Skeletal muscle tissue (tissue), 4 donors: ENCODE measurements around the gene PIGH. TPM values are rescaled to one million over a fixed set of nuclear protein-coding genes. Genes with fewer than 3 reads are reported as not detected.
A peak's percentile ranks its signal among the peaks of the same experiment; 100 is the strongest.

Experiments used
- H3K27ac ChIP-seq: one replicate; pipeline ENCODE4 v1.7.0; 2013; ENCODE audit warnings: mild to moderate bottlenecking, low read depth, low read length, inconsistent platforms
- H3K27me3 ChIP-seq, 3 donors: one replicate each; pipeline ENCODE4 v1.7.0; 2013; ENCODE audit warnings: low read length in 3 of 3; ENCODE audit not compliant: control insufficient read depth in 3 of 3, insufficient read depth in 3 of 3
- H3K36me3 ChIP-seq, 3 donors: one replicate each; pipeline ENCODE4 v1.7.0; 2013; ENCODE audit warnings: low read length in 3 of 3; ENCODE audit not compliant: control insufficient read depth in 3 of 3, insufficient read depth in 3 of 3
- H3K4me1 ChIP-seq, 3 donors: one replicate each; pipeline ENCODE4 v1.7.0; 2013; ENCODE audit warnings: low read length in 3 of 3, mild to moderate bottlenecking in 3 of 3; ENCODE audit not compliant: control insufficient read depth in 3 of 3, insufficient read depth in 3 of 3
- H3K4me3 ChIP-seq, 3 donors: one replicate each; pipeline ENCODE4 v1.7.0; 2013; ENCODE audit warnings: low read length in 3 of 3
- H3K9ac ChIP-seq, 3 donors: one replicate each; pipeline ENCODE4 v1.7.0; 2013; ENCODE audit warnings: low read length in 3 of 3, mild to moderate bottlenecking in 3 of 3, moderate library complexity in 2 of 3, low read depth in 1 of 3
- H3K9me3 ChIP-seq, 3 donors: one replicate each; pipeline ENCODE4 v1.7.0; 2013; ENCODE audit warnings: low read length in 3 of 3; ENCODE audit not compliant: control insufficient read depth in 3 of 3
- total RNA-seq: library from RNA; depleted of rRNA; stranded (reverse); fragments of >200 nt; gene quantifications from one replicate; pipeline ENCODE4 v1.2.3, GENCODE V29; 2014
- donor health status: Osteomylitis.

PIGH gene
- total RNA-seq, 1 donor from 2014 or later = 18.3 TPM

GRCh38 chr14:67557656-67558055, 42.4 kb downstream of the PIGH start:
- no peak overlapping the region for H3K27ac ChIP-seq
- no peaks in the 10 kb centered on the region for H3K9me3 ChIP-seq
- no peaks in the 10 kb centered on the region for H3K36me3 ChIP-seq
- peaks cover 17 to 18% (median 18%) of the 10 kb centered on the region in 3 donors for H3K4me1 ChIP-seq
- H3K4me3 ChIP-seq = peak overlapping the region in 1 of 3 donors; percentile 35
- no peaks in the 10 kb centered on the region for H3K27me3 ChIP-seq
- H3K9ac ChIP-seq = no peak overlapping the region

- H3K27me3 ChIP-seq = no peaks in the 10 kb centered on the region
- H3K9me3 ChIP-seq = no peaks in the 10 kb centered on the region
- no peak overlapping the region for H3K27ac ChIP-seq
- no peak overlapping the region for H3K9ac ChIP-seq
- peaks cover 18 to 20% (median 20%) of the 10 kb centered on the region in 3 donors for H3K4me1 ChIP-seq
- no peaks in the 10 kb centered on the region for H3K36me3 ChIP-seq
- H3K4me3 ChIP-seq = no peak overlapping the region
Observed at GRCh38 chr14:67557118-67557517, 43.0 kb downstream of the PIGH start.

GRCh38 chr14:67556671-67557070, 43.4 kb downstream of the PIGH start:
- no peak overlapping the region for H3K4me3 ChIP-seq
- H3K9ac ChIP-seq = no peak overlapping the region
- H3K27me3 ChIP-seq = no peaks in the 10 kb centered on the region
- H3K36me3 ChIP-seq = no peaks in the 10 kb centered on the region
- no peaks in the 10 kb centered on the region for H3K9me3 ChIP-seq
- peaks cover 20 to 25% (median 24%) of the 10 kb centered on the region in 3 donors for H3K4me1 ChIP-seq
- H3K27ac ChIP-seq = no peak overlapping the region

GRCh38 chr14:67555518-67556090, 44.5 kb downstream of the PIGH start:
- no peak overlapping the region for H3K4me3 ChIP-seq
- H3K27ac ChIP-seq = no peak overlapping the region
- no peak overlapping the region for H3K9ac ChIP-seq
- H3K36me3 ChIP-seq = no peaks in the 10 kb centered on the region
- H3K27me3 ChIP-seq = no peaks in the 10 kb centered on the region
- H3K9me3 ChIP-seq = no peaks in the 10 kb centered on the region
- peaks cover 20 to 28% (median 27%) of the 10 kb centered on the region in 3 donors for H3K4me1 ChIP-seq

GRCh38 chr14:67554341-67554740, 45.7 kb downstream of the PIGH start:
- Histone ChIP-seq H3K27me3 (no peaks in the 10 kb centered on the region), H3K4me1 (peaks cover 20 to 28% (median 27%) of the 10 kb centered on the region in 3 donors), H3K27ac (no peak overlapping the region), H3K36me3 (no peaks in the 10 kb centered on the region), H3K9ac (no peak overlapping the region), H3K4me3 (no peak overlapping the region), H3K9me3 (no peaks in the 10 kb centered on the region)

GRCh38 chr14:67553547-67553946, 46.5 kb downstream of the PIGH start:
- no peak overlapping the region for H3K9ac ChIP-seq
- H3K4me3 ChIP-seq = no peak overlapping the region
- H3K27ac ChIP-seq = no peak overlapping the region
- H3K4me1 ChIP-seq = peaks cover 19 to 28% (median 23%) of the 10 kb centered on the region in 3 donors
- no peaks in the 10 kb centered on the region for H3K36me3 ChIP-seq
- no peaks in the 10 kb centered on the region for H3K27me3 ChIP-seq
- no peaks in the 10 kb centered on the region for H3K9me3 ChIP-seq

GRCh38 chr14:67551940-67552339, 48.1 kb downstream of the PIGH start:
- Histone ChIP-seq H3K27me3 (no peaks in the 10 kb centered on the region), H3K4me3 (no peak overlapping the region), H3K4me1 (peaks cover 4 to 13% (median 10%) of the 10 kb centered on the region in 3 donors)

GRCh38 chr14:67551123-67551522, 48.9 kb downstream of the PIGH start:
- no peak overlapping the region for H3K4me3 ChIP-seq
- no peak overlapping the region for H3K9ac ChIP-seq
- H3K4me1 ChIP-seq = peaks cover 3 to 13% (median 9%) of the 10 kb centered on the region in 3 donors
- H3K36me3 ChIP-seq = no peaks in the 10 kb centered on the region
- H3K27me3 ChIP-seq = no peaks in the 10 kb centered on the region
- H3K27ac ChIP-seq = no peak overlapping the region
- H3K9me3 ChIP-seq = no peaks in the 10 kb centered on the region

More at GRCh38 chr14:67551940-67552339, 48.1 kb downstream of the PIGH start:
- no peak overlapping the region for H3K27ac ChIP-seq
- H3K9ac ChIP-seq = no peak overlapping the region
- H3K36me3 ChIP-seq = no peaks in the 10 kb centered on the region
- no peaks in the 10 kb centered on the region for H3K9me3 ChIP-seq

- H3K9ac ChIP-seq = no peak overlapping the region
- H3K4me3 ChIP-seq = no peak overlapping the region
- no peaks in the 10 kb centered on the region for H3K36me3 ChIP-seq
- no peaks in the 10 kb centered on the region for H3K27me3 ChIP-seq
- H3K4me1 ChIP-seq = peaks cover 3 to 13% (median 9%) of the 10 kb centered on the region in 3 donors
- no peak overlapping the region for H3K27ac ChIP-seq
- H3K9me3 ChIP-seq = no peaks in the 10 kb centered on the region
Observed at GRCh38 chr14:67549734-67550133, 50.3 kb downstream of the PIGH start.

- Histone ChIP-seq H3K4me1 (peaks cover 3 to 9% (median 9%) of the 10 kb centered on the region in 3 donors), H3K27me3 (no peaks in the 10 kb centered on the region), H3K36me3 (no peaks in the 10 kb centered on the region), H3K9ac (no peak overlapping the region), H3K9me3 (no peaks in the 10 kb centered on the region), H3K4me3 (no peak overlapping the region), H3K27ac (no peak overlapping the region)
Observed at GRCh38 chr14:67547224-67547780, 52.8 kb downstream of the PIGH start.
